Measurements from ENCODE around the gene FOXN1.

FOXN1 gene

GRCh38 chr17:28576758-28577465 lies 70.8 kb downstream of the FOXN1 start, which contains the start of gene ALDOC:
Gene ALDOC, minus strand, starts transcription at chr17:28576895. Its CDS starts 1,363 bp downstream, at chr17:28575532.
- DNase-seq = peak; percentile 93

GRCh38 chr17:28577466-28577824 lies 71.3 kb downstream of the FOXN1 start:
- DNase-seq = no peak

GRCh38 chr17:28578246-28579195 lies 72.4 kb downstream of the FOXN1 start:
- DNase-seq = no peak

DNA sequence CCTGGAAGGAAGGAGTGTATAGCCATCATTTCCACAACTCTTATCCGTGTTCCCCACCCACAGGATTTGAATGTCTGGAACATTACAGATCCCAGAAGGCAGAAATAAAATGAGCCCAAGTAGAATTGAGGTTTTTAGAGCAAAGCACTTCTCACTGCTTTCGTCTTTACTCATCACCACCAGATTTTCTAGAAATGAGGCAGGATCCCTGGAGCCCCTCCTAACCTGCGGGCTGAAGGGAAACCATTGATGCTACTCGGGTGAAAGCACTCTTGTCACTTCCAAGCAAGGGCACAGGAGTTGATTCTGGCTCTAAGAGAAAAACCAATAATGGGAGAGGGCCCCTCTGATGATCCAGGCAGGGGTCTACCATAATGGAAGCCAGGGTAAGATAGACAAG lies 73.4 kb downstream of the FOXN1 start:
- no peak for DNase-seq

DNA sequence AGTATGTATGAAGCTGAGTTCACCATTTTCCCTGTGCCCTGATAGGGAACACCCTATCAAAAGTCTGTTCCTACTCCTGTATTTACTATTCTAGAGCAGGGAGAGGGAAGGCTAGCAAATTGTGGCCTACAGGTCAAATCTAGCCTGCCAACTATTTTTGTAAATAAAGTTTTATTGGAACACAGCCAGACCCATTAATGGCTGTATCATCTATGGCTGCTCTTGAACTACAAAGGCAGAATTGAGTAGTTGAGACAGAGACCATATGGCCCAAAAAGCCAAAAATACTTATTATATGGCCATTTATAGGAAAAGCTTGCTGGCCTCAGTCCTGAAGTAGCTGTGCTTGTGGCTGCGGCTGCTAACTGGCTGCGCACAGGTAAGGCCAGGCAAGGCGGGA lies 74.8 kb downstream of the FOXN1 start:
- no peak for DNase-seq

DNA sequence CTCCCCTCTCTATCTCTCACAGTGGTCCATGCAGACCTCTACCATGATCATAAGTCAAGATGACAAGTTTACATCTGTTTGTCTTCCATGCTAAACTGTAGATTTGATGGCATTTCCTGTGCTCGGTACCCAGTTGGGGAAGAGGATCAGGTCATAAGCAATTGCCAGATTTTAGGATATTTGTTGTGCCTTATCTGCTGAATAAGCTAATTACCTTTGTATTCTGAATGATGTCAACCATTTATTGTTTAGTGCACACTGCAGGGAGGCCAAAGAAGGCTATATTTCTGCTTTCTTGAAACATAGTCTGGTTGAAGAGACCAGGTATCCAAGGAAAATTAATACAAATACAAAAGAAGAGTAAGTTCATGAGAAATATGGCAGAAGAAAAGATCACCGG lies 76.4 kb downstream of the FOXN1 start:
- no peak for DNase-seq

GRCh38 chr17:28584434-28584833 lies 78.3 kb downstream of the FOXN1 start:
- no peak for DNase-seq

- DNase-seq = no peak
These were observed 79.7 kb downstream of the FOXN1 start for GRCh38 chr17:28585851-28586250.

All from EL (cell line).